ENCODE measurements around the gene DISC1.
A peak's percentile ranks its signal among the peaks of the same experiment; 100 is the strongest.

DISC1 gene

GRCh38 chr1:232020352-232020751, 393.8 kb downstream of the DISC1 start:
- no peak for DNase-seq

- DNase-seq = peak in 3 of 56 donors; percentile 5 to 23 (median 7)
Observed at GRCh38 chr1:232029315-232029714, 402.7 kb downstream of the DISC1 start.

DNA sequence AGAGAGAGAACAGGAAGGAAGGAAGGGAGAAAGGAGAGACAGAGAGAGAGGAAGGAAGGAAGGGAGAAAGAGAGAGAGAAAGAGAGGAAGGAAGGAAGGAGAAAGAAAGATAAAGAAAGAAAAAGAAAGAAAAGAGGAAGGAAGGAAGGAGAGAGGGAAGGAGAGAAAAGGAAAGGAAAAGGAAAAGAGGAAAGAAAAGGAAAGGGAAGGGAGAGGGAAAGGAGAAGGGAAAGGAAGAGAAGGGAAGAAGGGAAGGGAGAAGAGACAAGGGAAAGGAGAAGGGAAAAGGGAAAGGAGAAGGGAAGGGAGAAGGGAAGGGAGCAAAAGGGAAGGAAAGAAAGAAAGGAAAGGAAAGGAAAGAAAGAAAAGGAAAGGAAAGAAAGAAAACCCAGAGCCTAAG, 404.6 kb downstream of the DISC1 start:
- DNase-seq = no peak

GRCh38 chr1:232033285-232033684, 406.7 kb downstream of the DISC1 start:
- DNase-seq = no peak

- no peak for DNase-seq
Observed at GRCh38 chr1:232034556-232034955, 408.0 kb downstream of the DISC1 start.

- no peak for DNase-seq
Observed at GRCh38 chr1:232036181-232036933, 409.8 kb downstream of the DISC1 start.

DNA sequence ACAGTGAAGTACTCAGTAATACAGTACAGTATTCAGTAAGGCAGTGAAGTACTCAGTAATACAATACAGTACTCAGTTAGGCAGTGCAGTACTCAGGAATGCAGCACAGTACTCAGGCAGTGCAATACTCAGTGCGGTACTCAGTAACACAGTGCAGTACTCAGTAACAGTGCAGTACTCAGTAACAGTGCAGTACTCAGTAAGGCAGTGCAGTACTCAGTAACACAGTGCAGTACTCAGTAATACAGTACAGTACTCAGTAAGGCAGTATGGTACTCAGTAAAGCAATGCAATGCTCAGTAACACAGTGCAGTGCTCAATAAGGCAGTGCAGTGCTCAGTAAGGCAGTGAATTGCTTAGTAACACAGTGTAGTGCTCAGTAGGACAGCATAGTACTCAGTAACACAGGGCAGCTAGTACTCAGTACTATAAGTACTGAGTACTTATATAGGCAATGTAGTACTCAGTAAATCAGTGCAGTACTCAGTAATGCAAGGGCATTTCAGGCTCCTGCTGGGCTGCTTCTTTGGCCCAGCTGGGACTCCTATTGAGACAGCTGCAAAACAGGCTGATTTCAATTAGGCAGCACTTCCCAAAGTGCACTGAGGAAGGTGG, 411.3 kb downstream of the DISC1 start:
- DNase-seq = no peak

DNA sequence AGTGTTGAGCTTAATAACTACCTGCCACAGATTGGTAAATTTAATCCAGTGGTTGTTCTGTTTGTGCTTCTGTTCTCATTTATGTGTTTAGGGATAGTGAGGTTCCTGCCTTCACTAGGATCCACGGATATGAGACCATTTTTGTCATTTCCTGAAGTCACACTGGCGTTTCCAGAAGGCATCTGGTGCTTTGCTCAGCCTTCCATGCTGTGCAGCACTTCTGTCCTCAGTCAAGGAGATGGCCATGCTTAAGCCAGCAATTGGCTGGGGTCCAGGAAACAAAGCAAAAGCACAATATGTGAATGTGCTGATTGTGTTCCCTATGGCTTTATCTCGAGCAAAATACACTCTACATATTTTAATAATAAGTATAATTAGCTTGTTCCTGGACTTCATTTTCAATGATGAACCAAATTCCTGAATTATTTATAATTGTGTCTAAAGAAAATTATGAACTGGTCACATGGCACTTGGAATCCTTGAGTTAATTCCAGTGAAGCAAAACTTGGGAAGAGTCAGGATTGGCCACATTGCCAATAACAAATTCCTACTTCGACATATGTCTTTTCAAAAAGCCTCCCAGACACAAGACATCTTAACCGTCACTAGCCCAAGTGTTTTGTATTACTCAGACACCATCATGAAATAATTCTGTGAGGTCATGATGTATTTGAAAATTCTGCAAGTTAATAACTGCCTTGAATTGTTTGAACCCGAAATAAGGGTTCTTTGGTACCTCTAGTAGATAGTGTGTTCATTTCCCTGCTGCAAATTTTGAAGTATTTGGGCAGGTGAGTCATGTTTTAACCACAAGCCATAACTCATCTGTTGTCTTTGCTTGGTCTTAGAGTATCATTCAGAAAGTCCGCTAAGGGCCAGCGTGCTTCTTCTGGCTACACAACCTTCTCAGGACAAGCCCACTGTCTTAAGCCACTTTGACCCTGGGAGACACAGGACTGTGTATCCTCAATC, 412.4 kb downstream of the DISC1 start:
- DNase-seq = peak in 1 of 56 donors; percentile 31

GRCh38 chr1:232040260-232040659, 413.7 kb downstream of the DISC1 start:
- DNase-seq = no peak

- DNase-seq = no peak
Observed at GRCh38 chr1:232044728-232045127, 418.1 kb downstream of the DISC1 start.

DNA sequence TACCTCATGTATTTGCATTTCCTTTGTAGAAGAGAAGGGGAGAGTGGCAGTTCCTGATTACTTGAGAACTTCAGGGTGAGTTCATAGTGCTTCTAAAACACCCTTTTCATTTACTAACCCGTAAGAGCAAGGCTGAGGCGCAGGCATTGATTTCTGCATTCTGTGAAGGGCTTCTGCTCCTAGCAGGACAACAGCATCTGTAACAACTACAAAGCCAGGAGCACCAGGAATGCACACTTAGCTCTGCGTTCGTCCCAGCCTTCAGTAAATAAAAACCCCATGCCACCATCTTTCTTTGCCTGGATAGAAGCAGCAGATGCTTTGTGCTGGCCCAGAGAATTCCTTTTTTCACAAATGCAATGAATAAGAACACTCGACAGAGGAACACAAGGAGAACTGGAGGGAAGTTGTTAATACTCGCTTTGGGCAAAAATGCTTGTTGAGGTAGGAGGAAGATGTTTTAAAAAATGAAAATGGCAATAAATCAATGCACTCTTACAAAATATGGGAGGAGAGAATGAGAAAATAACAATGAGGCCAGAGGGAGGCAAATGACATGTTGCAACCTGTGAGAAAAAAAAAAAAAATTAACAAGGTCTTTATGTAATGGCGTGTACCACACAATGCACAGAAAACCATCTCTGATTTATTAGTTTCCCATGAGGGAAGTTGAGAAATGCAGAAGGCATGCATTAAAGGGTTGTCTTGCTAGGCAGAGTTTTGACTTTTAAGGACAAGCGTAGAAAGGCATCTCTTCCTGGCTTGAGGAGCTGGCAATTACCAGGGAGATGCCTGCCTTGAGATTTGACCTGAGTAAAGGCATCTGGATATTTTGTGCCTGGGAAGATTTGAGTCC, 418.8 kb downstream of the DISC1 start:
- DNase-seq = no peak

- no peak for DNase-seq
Observed at GRCh38 chr1:232046451-232047306, 420.1 kb downstream of the DISC1 start.

GRCh38 chr1:232047473-232047872, 420.9 kb downstream of the DISC1 start:
- DNase-seq = no peak

DNA sequence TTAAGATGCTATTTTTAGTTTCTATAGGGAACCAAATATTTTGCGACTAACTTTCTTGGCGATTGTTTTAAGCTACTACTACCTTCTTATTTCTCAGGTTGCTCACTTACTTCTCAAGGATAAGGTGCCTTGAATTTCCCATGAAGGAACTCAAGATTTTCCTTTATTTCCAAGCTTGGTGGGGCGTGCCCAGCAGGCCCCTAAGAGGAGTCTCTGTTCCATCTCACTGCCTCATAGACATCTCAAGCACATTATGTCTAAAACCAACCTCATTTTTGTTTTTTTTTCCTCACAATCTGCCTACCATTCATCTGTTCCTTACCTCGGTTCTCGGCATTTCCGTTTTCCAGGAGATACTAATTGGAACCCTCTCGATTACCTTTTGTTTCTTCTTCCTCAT, 421.9 kb downstream of the DISC1 start:
- no peak for DNase-seq

GRCh38 chr1:232049335-232049734, 422.7 kb downstream of the DISC1 start:
- no peak for DNase-seq

DNA sequence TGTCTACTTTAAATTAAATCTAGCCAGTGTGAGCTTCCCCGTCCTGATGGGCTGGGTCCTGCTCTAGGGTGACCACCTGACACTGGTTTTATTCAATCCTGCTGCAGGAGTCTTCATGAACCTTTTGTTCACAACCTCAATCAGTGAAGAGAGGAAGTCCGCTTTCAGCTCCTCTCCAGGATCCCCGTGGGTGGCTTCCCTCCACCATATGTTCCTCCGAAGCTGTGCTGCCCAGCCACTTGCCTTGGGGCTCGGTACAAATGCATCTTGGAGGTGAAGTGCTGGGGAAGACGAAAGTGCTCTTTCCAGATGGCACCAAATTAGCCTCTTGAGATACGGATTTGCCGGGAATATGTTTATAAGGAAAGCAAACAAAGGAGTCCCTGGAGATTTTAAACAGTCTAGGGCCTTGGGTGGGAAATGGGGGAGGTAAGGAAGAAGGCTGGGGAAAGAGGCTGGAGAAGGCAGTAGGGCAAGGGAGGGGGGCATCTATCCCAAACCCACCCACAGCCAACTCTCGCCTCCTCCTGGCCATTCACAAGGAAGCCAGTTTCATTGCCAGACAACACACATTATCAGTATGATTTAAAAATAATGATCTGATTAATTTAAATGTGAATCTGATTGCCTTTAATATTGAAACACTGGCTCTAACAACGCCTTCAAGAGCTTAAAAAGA, 430.8 kb downstream of the DISC1 start:
- peak in 6 of 56 donors; percentile 0 to 21 (median 6) for DNase-seq

GRCh38 chr1:232057896-232058274, 431.3 kb downstream of the DISC1 start:
- DNase-seq = no peak

DNA sequence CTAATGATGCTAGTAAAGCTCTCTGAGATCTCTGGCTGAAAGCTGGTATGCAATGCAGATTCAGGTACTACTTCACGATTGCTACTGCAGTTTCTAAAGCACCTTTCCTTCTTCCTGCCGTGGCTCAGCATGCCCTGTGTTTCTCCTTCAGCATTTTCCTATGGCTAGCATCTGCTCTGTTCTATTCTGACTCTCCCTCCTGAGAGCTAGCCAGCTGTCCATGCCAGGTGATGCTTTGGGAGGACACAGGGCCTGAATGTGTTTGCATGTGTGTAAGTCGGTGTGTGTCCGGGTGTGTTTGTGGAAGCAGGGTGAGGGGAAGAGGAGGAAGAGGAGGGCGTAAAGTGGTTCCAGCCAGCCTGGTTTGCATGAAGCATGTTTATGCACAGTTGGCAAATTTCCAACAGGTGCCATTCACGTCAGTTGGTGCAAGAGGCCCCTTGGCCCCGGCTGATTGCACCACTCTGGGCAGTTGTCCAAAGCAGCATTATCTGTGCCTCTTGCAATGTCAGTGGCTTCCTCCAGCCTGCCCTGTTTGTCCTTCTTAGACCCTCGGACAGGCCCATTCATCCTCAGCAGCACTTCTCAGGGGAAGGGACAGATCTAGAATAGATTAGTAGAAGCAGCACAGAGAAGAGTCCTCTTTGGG, 433.3 kb downstream of the DISC1 start:
- peak in 1 of 56 donors; percentile 21 for DNase-seq

GRCh38 chr1:232062967-232063366, 436.4 kb downstream of the DISC1 start:
- no peak for DNase-seq
